HEK293 (cell line): ENCODE results near the gene DLX4.

Experiments
- CTCF ChIP-seq: fragments of 450-650 bp; formaldehyde crosslinking; IDR thresholded peaks from 2 replicates; pipeline ENCODE4 v1.5.1; 2016; ENCODE audit warnings: missing biosample characterization, missing genetic modification characterization
- ELK4 ChIP-seq: IDR thresholded peaks from 2 replicates; pipeline ENCODE4 v1.6.1; 2011; ENCODE audit warnings: mild to moderate bottlenecking, low read depth, low read length, borderline replicate concordance
- INSM2 ChIP-seq: fragments of 450-650 bp; formaldehyde crosslinking; IDR thresholded peaks from 2 replicates; pipeline ENCODE4 v1.5.1; 2016; ENCODE audit warnings: missing biosample characterization, missing genetic modification characterization
- PRDM2 ChIP-seq: fragments of 450-650 bp; formaldehyde crosslinking; IDR thresholded peaks from 2 replicates; pipeline ENCODE4 v1.5.1; 2016; ENCODE audit warnings: missing biosample characterization, missing genetic modification characterization, borderline replicate concordance
- SCRT2 ChIP-seq: fragments of 450-650 bp; formaldehyde crosslinking; IDR thresholded peaks from 2 replicates; pipeline ENCODE4 v1.5.1; 2016; ENCODE audit warnings: missing biosample characterization, missing genetic modification characterization
- TCF7L2 ChIP-seq: IDR thresholded peaks from 2 replicates; pipeline ENCODE4 v1.6.1; 2011; ENCODE audit warnings: low read depth, mild to moderate bottlenecking, inconsistent platforms, low read length, moderate library complexity, borderline replicate concordance
- ZEB2 ChIP-seq: fragments of 450-650 bp; formaldehyde crosslinking; IDR thresholded peaks from 2 replicates; pipeline ENCODE4 v1.5.1; 2016; ENCODE audit warnings: missing biosample characterization, missing genetic modification characterization
- ZFHX2 ChIP-seq: fragments of 450-650 bp; formaldehyde crosslinking; conservative IDR thresholded peaks from 2 replicates; pipeline ENCODE4 v1.5.1; 2016; ENCODE audit warnings: missing biosample characterization, missing genetic modification characterization
- ZNF138 ChIP-seq: fragments of 450-650 bp; formaldehyde crosslinking; IDR thresholded peaks from 2 replicates; pipeline ENCODE4 v1.5.1; 2016; ENCODE audit warnings: missing biosample characterization, missing genetic modification characterization, borderline replicate concordance
- ZNF174 ChIP-seq: fragments of 450-650 bp; formaldehyde crosslinking; IDR thresholded peaks from 2 replicates; pipeline ENCODE4 v1.5.0; 2017; ENCODE audit warnings: missing biosample characterization, mild to moderate bottlenecking, missing genetic modification characterization
- ZNF248 ChIP-seq: fragments of 450-650 bp; formaldehyde crosslinking; IDR thresholded peaks from 2 replicates; pipeline ENCODE4 v1.5.1; 2017; ENCODE audit warnings: missing biosample characterization, missing genetic modification characterization
- ZNF473 ChIP-seq: fragments of 450-650 bp; formaldehyde crosslinking; IDR thresholded peaks from 2 replicates; pipeline ENCODE4 v1.5.1; 2017; ENCODE audit warnings: missing biosample characterization, missing genetic modification characterization
- ZNF521 ChIP-seq: fragments of 450-650 bp; formaldehyde crosslinking; IDR thresholded peaks from 2 replicates; pipeline ENCODE4 v1.5.1; 2017; ENCODE audit warnings: missing biosample characterization, mild to moderate bottlenecking, missing genetic modification characterization
- ZNF544 ChIP-seq: fragments of 450-650 bp; formaldehyde crosslinking; IDR thresholded peaks from 2 replicates; pipeline ENCODE4 v1.5.0; 2017; ENCODE audit warnings: missing biosample characterization, missing genetic modification characterization
- ZNF549 ChIP-seq: fragments of 450-650 bp; IDR thresholded peaks from 2 replicates; pipeline ENCODE4 v1.5.1; 2018; ENCODE audit warnings: missing biosample characterization, missing genetic modification characterization, mild to moderate bottlenecking, inconsistent platforms, moderate library complexity
- ZNF660 ChIP-seq: fragments of 450-650 bp; IDR thresholded peaks from 2 replicates; pipeline ENCODE4 v1.5.1; 2018; ENCODE audit warnings: missing biosample characterization, mild to moderate bottlenecking, missing genetic modification characterization
- ZNF76 ChIP-seq: fragments of 450-650 bp; formaldehyde crosslinking; IDR thresholded peaks from 2 replicates; pipeline ENCODE4; 2016; ENCODE audit warnings: low read depth, missing biosample characterization, missing genetic modification characterization, borderline replicate concordance
- TF ChIP-seq, protein P1 (sequence below): fragments of 450-650 bp; formaldehyde crosslinking; IDR thresholded peaks from 2 replicates; pipeline ENCODE4 v1.5.1; 2016; ENCODE audit warnings: missing biosample characterization, missing genetic modification characterization
- TF ChIP-seq, protein P2 (sequence below): fragments of 450-650 bp; formaldehyde crosslinking; IDR thresholded peaks from 2 replicates; pipeline ENCODE4 v1.5.1; 2016; ENCODE audit warnings: missing biosample characterization, missing genetic modification characterization, low read depth
- TF ChIP-seq, protein P3 (sequence below): fragments of 450-650 bp; formaldehyde crosslinking; IDR thresholded peaks from 2 replicates; pipeline ENCODE4 v1.5.1; 2016; ENCODE audit warnings: missing biosample characterization, missing genetic modification characterization
- TF ChIP-seq, protein P4 (sequence below): fragments of 450-650 bp; formaldehyde crosslinking; IDR thresholded peaks from 2 replicates; pipeline ENCODE4 v1.5.1; 2016; ENCODE audit warnings: missing biosample characterization, missing genetic modification characterization

Gene DLX4

GRCh38 chr17:49976163-49976827 is 7.3 kb downstream of the DLX4 start (continued):
- TF ChIP-seq ZNF521 (tag by site-specific recombination) (no peak), TCF7L2 (peak; percentile 93), ZNF549 (tag by site-specific recombination) (no peak), ZNF76 (tag by site-specific recombination) (no peak), ZNF138 (tag by site-specific recombination) (no peak), ZNF248 (tag by site-specific recombination) (no peak), ELK4 (no peak), CTCF (tag by site-specific recombination) (no peak), PRDM2 (no peak), INSM2 (tag by site-specific recombination) (peak; percentile 98), ZNF473 (tag by site-specific recombination) (no peak), ZNF660 (peak; percentile 47; the same call in 1 of the 2 replicates), ZNF544 (tag by site-specific recombination) (no peak), SCRT2 (peak; percentile 25; the same call in 1 of the 2 replicates), ZNF174 (tag by site-specific recombination) (no peak), ZFHX2 (tag by site-specific recombination) (peak; percentile 95), ZEB2 (tag by site-specific recombination) (peak; percentile 84)
- TF ChIP-seq, protein P1, sequence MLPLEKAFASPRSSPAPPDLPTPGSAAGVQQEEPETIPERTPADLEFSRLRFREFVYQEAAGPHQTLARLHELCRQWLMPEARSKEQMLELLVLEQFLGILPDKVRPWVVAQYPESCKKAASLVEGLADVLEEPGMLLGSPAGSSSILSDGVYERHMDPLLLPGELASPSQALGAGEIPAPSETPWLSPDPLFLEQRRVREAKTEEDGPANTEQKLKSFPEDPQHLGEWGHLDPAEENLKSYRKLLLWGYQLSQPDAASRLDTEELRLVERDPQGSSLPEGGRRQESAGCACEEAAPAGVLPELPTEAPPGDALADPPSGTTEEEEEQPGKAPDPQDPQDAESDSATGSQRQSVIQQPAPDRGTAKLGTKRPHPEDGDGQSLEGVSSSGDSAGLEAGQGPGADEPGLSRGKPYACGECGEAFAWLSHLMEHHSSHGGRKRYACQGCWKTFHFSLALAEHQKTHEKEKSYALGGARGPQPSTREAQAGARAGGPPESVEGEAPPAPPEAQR (tag by site-specific recombination): no peak
- TF ChIP-seq, protein P2, sequence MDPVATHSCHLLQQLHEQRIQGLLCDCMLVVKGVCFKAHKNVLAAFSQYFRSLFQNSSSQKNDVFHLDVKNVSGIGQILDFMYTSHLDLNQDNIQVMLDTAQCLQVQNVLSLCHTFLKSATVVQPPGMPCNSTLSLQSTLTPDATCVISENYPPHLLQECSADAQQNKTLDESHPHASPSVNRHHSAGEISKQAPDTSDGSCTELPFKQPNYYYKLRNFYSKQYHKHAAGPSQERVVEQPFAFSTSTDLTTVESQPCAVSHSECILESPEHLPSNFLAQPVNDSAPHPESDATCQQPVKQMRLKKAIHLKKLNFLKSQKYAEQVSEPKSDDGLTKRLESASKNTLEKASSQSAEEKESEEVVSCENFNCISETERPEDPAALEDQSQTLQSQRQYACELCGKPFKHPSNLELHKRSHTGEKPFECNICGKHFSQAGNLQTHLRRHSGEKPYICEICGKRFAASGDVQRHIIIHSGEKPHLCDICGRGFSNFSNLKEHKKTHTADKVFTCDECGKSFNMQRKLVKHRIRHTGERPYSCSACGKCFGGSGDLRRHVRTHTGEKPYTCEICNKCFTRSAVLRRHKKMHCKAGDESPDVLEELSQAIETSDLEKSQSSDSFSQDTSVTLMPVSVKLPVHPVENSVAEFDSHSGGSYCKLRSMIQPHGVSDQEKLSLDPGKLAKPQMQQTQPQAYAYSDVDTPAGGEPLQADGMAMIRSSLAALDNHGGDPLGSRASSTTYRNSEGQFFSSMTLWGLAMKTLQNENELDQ (tag by site-specific recombination): no peak
- TF ChIP-seq, protein P3, sequence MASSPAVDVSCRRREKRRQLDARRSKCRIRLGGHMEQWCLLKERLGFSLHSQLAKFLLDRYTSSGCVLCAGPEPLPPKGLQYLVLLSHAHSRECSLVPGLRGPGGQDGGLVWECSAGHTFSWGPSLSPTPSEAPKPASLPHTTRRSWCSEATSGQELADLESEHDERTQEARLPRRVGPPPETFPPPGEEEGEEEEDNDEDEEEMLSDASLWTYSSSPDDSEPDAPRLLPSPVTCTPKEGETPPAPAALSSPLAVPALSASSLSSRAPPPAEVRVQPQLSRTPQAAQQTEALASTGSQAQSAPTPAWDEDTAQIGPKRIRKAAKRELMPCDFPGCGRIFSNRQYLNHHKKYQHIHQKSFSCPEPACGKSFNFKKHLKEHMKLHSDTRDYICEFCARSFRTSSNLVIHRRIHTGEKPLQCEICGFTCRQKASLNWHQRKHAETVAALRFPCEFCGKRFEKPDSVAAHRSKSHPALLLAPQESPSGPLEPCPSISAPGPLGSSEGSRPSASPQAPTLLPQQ (tag by site-specific recombination): no peak; the same call in 1 of the 2 replicates
- TF ChIP-seq, protein P4, sequence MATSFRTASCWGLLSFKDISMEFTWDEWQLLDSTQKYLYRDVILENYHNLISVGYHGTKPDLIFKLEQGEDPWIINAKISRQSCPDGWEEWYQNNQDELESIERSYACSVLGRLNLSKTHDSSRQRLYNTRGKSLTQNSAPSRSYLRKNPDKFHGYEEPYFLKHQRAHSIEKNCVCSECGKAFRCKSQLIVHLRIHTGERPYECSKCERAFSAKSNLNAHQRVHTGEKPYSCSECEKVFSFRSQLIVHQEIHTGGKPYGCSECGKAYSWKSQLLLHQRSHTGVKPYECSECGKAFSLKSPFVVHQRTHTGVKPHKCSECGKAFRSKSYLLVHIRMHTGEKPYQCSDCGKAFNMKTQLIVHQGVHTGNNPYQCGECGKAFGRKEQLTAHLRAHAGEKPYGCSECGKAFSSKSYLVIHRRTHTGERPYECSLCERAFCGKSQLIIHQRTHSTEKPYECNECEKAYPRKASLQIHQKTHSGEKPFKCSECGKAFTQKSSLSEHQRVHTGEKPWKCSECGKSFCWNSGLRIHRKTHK: no peak
